ENCODE data around the gene CMKLR1. TPM values are rescaled to one million over a fixed set of nuclear protein-coding genes. Genes with fewer than 3 reads are reported as not detected.

Gene CMKLR1
- total RNA-seq, 1 experiment from 2014 or later = 0.15 TPM

- DNase-seq (ENCODE audit: low read depth, low spot score) (no peak), ATAC-seq (no peak)
- Histone ChIP-seq H3K4me3 (replicated peaks in 1 of 2; ENCODE audit: low read depth in 1 of 2, low read length in 2 of 2) (no peak overlapping the region), H3K36me3 (ENCODE audit: control insufficient read depth in 1 of 2, insufficient read depth in 2 of 2, low read length in 2 of 2) (no peaks in the 10 kb centered on the region), H3K9me3 (ENCODE audit: control insufficient read depth in 1 of 2, insufficient read depth in 1 of 2, low read depth in 1 of 2, low read length in 2 of 2) (no peaks in the 10 kb centered on the region), H4K20me1 (ENCODE audit: insufficient read depth) (no peaks in the 10 kb centered on the region), H3K9me2 (ENCODE audit: insufficient read depth) (no peaks in the 10 kb centered on the region), H3K27ac (ENCODE audit: low read depth, low read length) (no peak overlapping the region), H3K9ac (ENCODE audit: low read length) (no peak overlapping the region), H2AFZ (ENCODE audit: low read depth, low read length, poor library complexity, severe bottlenecking) (no peak overlapping the region), H3K4me2 (ENCODE audit: low read length) (no peak overlapping the region), H3K27me3 (ENCODE audit: insufficient read depth, low read length) (0 out of 2 replicates have a peak, but pooled peaks cover 9% of the 10 kb centered on the region), H3K4me1 (ENCODE audit: control insufficient read depth in 1 of 2, insufficient read depth in 2 of 2, low read length in 2 of 2) (no peaks in the 10 kb centered on the region), H3K79me2 (ENCODE audit: insufficient read depth, low read length) (no peaks in the 10 kb centered on the region)
- TF ChIP-seq CTCF (IDR thresholded peaks at IDR 0.05 in 2 of 3, conservative IDR thresholded peaks at IDR 0.05 in 1 of 3; ENCODE audit: borderline replicate concordance in 1 of 3, insufficient read depth in 1 of 3, low read depth in 2 of 3, low read length in 2 of 3) (no peak), SRF (IDR thresholded peaks at IDR 0.05; ENCODE audit: low read depth) (no peak), EZH2 (IDR thresholded peaks at IDR 0.05) (no peak), ATF3 (IDR thresholded peaks at IDR 0.05) (no peak), FOSL1 (IDR thresholded peaks at IDR 0.05; ENCODE audit: low read depth) (no peak), CBX3 (IDR thresholded peaks at IDR 0.05; ENCODE audit: low read depth) (no peak), EGR1 (IDR thresholded peaks at IDR 0.05; ENCODE audit: low read depth) (no peak), EZH2phosphoT487 (IDR thresholded peaks at IDR 0.05; ENCODE audit: borderline replicate concordance) (no peak), RAD21 (IDR thresholded peaks at IDR 0.05; ENCODE audit: low read depth) (no peak), ZFX (IDR thresholded peaks at IDR 0.05) (no peak), ZBTB33 (IDR thresholded peaks at IDR 0.05; ENCODE audit: extremely low read depth, insufficient replicate concordance, low read length) (no peak), REST (IDR thresholded peaks at IDR 0.05; ENCODE audit: low read depth) (no peak), ELF1 (IDR thresholded peaks at IDR 0.05; ENCODE audit: borderline replicate concordance, low read depth) (no peak), POLR2A (IDR thresholded peaks at IDR 0.05; ENCODE audit: borderline replicate concordance, extremely low read depth, insufficient read depth, insufficient read length) (no peak), JUND (IDR thresholded peaks at IDR 0.05) (no peak), SP1 (IDR thresholded peaks at IDR 0.05; ENCODE audit: low read depth) (no peak)
- ChIA-PET CTCF (no interaction called here), RAD21 (ENCODE audit: low non-redundant PET in 1 of 2, low total read pairs in 2 of 2, uncharacterized antibody in 2 of 2, unreplicated experiment in 2 of 2) (no interaction called here), POLR2A (no interaction called here)
- BruUV-seq (replicated peaks) = no TSS peak
- intact Hi-C loops (cut with micrococcal nuclease) = no loop called here
Observed at GRCh38 chr12:108352591-108352990, 13.5 kb upstream of the CMKLR1 start.
